WI38 (cell line): ENCODE results near the gene CENPB.

ENCODE experiments used
- H3K4me3 ChIP-seq: 2 replicates; pipeline ENCODE4 v1.5.1; 2011; ENCODE audit warnings: low read depth, mild to moderate bottlenecking, control low read depth, low read length
- CTCF ChIP-seq: IDR thresholded peaks from 2 replicates; pipeline ENCODE4 v1.5.1; 2012; ENCODE audit warnings: low read depth, mild to moderate bottlenecking, control low read depth, low read length

The CENPB gene

GRCh38 chr20:3763671-3764601 lies 22.6 kb downstream of the CENPB start:
- H3K4me3 ChIP-seq = no peak overlapping the region
- no peak for TF ChIP-seq CTCF

- H3K4me3 ChIP-seq = no peak overlapping the region
- no peak for TF ChIP-seq CTCF
Observed at GRCh38 chr20:3760655-3761348, 25.7 kb downstream of the CENPB start.

- no peak for TF ChIP-seq CTCF
- no peak overlapping the region for H3K4me3 ChIP-seq
Observed at GRCh38 chr20:3759884-3760283, 26.7 kb downstream of the CENPB start.

- no peak overlapping the region for H3K4me3 ChIP-seq
- TF ChIP-seq CTCF = no peak
Observed at GRCh38 chr20:3759316-3759823, 27.2 kb downstream of the CENPB start.

GRCh38 chr20:3758566-3758965 lies 28.0 kb downstream of the CENPB start:
- TF ChIP-seq CTCF = no peak
- H3K4me3 ChIP-seq = no peak overlapping the region

GRCh38 chr20:3757268-3757667 lies 29.3 kb downstream of the CENPB start:
- TF ChIP-seq CTCF = no peak
- H3K4me3 ChIP-seq = no peak overlapping the region

- no peak overlapping the region for H3K4me3 ChIP-seq
- no peak for TF ChIP-seq CTCF
Observed at GRCh38 chr20:3755814-3756480, 30.6 kb downstream of the CENPB start.
